SK-MEL-5 (cell line): ENCODE results near the gene RADIL. TPM values are rescaled to one million over a fixed set of nuclear protein-coding genes. Genes with fewer than 3 reads are reported as not detected.

Source experiments
- DNase-seq: peaks from one replicate; pipeline ENCODE4 v3.0.0-alpha.2; 2016; ENCODE audit warnings: low read depth, low spot score
- in situ Hi-C: cut with HindIII; loops from 2 replicates; pipeline ENCODE4 v1.10.0; 2016; ENCODE audit warnings: low sequenced_read_pairs, high pct_unique_total_duplicates, low pct_unique_long_range_greater_than_20kb
- total RNA-seq: library from RNA; depleted of rRNA; stranded (reverse); fragments of >200 nt; shearing (Covaris generic); gene quantifications from 2 replicates; pipeline ENCODE4 v1.2.3, GENCODE V29; 2014

Gene RADIL
- total RNA-seq, 1 experiment from 2014 or later = 24.3 TPM

DNA sequence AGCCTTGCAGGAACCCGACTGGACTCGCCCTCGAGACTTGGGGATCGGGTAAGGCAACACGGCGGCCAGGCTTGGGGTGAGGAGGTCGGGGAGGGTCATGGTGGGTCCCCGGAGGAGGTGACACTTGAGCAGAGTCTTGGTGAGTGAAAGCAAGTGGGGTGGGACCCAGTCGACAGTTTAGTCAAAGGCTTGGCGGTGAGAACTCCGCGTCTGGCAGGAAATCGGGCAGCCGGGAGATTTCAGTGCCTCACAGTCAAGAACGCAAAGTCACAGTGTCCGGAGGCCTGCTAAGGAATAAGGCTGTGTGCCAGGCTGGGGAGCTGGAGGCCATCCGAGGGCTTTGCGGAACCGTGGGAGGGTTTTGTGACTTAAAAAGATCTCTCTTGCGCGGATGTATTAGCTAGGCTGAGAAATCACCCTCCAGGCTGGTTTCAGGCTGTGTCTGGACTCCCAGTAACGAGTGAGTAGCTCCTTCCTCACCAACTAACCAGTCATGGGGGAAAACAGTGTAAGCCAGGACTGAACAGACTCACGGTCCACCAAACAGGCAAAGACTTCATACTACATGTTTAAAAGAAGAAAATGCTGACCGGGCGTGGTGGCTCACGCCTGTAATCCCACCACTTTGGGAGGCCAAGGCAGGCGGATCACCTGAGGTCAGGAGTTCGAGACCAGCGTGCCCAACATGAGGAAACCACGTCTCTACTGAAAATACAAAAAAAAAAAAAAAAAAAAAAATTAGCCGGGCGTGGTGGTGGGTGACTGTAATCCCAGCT, 107.5 kb downstream of the RADIL start:
- in situ Hi-C loops = no loop called here
- peak; percentile 56 for DNase-seq

GRCh38 chr7:4775250-4775847, 108.2 kb downstream of the RADIL start, which contains the start of gene AP5Z1:
Gene AP5Z1 (plus strand): TSS chr7:4775623. CDS start chr7:4775716, 93 bp downstream.
- DNase-seq = peak; percentile 98
- in situ Hi-C loops = no loop called here

DNA sequence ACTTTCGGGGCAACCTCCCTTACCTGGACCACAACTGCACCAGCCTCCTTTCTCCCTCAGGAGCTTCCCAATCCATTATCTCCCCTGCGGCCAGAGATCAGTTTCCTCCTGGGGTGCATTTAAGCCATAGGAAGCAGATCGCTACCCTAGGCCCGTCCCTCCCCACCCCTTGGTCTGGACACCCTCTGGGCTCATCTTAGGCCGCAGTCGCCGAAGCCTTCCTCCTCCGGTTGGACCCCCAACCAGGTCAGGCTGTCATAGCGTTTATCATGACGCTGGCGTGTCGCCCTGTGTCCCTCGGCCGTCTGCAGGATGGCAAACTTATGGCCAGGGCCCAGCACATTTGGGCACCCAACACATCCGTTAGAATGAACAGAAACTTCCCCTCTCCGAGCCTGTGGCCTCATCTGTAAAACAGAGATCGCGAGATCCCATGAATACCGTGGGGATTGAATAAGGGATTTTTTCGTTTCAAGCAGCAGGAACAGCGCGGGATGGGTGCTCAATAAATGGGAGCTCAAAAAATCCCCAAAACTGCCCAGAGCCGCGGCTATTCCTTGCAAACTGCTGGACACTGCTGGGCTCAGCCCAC, 108.8 kb downstream of the RADIL start:
- in situ Hi-C loops = no loop called here
- peak; percentile 79 for DNase-seq

DNA sequence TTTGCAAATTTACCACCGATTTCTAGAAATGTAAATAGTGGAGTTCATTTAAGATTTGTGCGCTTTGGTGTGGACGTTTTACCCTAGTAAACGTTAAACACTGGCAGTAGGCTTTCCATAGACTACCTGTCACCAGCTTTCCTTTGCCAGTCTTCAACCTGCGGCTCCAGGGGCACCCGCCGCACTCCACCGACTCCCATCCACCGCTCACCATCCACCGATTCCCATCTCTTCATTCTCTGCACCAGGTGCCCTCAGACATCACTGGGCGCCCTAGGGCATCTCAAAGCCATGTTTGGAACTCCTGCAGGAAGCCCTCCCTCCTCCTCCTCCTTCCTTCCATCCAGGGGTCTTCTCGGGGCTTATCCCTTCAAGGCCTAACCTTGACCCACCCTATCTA, 109.5 kb downstream of the RADIL start:
- no peak for DNase-seq
- in situ Hi-C loops = no loop called here

GRCh38 chr7:4772306-4772705, 111.2 kb downstream of the RADIL start:
- DNase-seq = no peak
- in situ Hi-C loops = no loop called here

- no peak for DNase-seq
- in situ Hi-C loops = no loop called here
These were observed 111.8 kb downstream of the RADIL start for GRCh38 chr7:4771737-4772136.

- DNase-seq = no peak
- in situ Hi-C loops = no loop called here
These were observed 112.6 kb downstream of the RADIL start for GRCh38 chr7:4770886-4771285.

DNA sequence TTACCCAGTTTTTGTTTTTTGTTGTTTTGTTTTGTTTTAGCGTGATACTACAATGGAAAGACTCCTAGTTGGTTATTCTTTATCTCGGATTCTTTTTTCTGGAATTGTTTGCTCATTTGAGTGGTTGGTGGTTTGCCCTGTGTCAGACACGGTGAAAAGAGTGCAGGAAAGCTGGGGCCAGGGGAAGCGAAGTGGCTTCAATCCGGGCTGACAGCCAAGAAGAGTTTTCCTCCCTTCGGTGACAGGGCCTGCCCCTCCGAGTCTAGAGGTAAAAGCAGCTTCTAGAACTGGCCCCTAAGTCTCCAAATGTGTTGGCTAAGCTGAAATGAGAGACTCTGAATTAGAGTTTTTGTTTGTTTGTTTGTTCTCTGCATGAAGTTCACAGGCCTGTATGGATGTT, 113.8 kb downstream of the RADIL start:
- in situ Hi-C loops = no loop called here
- no peak for DNase-seq

DNA sequence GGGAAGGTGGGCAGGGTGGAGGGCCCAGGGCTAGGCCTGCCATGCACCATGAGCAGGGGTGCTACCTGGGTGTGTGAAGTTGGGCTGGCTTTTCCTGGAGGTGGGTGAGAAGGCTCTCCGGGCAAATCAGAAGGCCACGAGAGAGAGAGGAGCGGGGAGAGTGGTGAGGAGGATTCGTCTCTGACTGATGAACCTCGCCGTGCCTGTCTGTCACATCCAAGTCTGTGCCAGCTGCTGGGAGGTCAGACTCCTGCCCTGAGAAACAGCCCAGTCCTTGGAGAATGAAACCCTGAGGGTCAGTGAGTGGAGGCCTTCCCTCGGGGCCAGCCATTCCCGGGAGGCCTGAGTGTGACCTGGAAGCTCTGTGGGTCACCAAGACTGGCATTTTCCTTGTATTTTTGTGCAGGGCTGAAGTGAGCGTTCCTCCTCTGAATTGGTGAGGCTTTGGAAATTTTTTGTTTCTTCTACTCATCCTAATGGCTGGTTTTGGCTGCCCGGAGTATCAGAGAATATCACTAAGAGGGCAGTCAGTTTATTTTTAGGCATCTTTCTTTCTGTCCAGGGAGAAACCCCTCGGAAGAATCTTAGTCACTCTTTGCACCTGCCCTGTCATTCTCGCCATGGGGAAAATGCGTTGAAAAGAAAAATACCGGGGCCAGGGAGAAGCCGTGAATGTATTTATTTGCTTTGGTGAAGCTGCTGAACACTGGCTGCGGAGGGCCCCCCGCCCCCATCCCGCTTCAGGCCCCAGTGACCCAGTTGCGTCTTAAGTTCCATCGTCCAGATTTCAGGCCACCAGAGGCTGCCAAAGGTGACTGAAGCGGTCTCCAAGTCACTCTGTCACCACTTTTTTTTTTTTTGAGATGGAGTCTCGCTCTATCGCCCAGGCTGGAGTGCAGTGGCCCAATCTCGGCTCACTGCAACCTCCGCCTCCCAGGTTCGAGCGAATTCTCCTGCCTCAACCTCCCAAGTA, 114.6 kb downstream of the RADIL start:
- in situ Hi-C loops = no loop called here
- DNase-seq = no peak

DNA sequence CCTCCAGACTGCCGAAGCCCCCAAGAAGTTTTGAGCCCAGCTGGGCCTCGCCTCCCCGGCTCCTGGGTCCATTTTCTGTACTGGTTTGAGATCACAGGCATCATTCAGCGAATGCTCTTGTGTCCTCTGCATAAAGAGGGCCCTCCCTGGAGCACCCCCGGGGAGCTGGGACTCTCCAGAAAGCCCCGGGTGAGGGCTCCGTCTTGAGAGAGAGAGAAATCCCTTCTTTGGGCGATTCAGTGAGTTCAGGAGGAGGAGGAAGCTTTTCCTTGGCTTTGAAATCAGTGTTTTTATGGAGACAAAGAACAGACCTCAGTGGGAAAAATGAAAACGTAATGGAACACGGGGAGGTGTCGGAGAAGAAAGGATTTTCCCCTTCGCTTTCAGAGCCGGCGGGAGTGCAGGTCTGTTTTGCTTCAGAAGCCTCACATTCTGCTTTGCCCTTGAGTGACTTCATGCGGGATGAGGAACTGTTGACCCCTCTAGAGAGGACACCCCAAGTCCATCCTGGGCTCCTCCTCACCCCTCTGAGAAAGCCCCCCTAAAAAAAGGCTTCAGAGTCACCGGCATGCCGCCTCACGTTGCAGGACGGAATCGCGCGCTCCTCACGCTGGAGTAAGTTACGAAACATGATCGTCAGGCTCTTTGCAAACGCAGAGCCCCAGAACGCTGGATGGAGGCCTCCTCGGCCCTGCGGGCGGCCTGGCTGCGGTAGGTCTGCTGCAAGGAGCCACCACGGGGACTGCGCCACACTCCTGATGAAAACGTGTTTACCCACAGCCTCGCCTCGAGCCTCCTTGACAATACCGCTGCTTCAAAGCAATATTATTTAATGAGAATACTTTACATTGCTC, 116.6 kb downstream of the RADIL start:
- in situ Hi-C loops = no loop called here
- DNase-seq = no peak

DNA sequence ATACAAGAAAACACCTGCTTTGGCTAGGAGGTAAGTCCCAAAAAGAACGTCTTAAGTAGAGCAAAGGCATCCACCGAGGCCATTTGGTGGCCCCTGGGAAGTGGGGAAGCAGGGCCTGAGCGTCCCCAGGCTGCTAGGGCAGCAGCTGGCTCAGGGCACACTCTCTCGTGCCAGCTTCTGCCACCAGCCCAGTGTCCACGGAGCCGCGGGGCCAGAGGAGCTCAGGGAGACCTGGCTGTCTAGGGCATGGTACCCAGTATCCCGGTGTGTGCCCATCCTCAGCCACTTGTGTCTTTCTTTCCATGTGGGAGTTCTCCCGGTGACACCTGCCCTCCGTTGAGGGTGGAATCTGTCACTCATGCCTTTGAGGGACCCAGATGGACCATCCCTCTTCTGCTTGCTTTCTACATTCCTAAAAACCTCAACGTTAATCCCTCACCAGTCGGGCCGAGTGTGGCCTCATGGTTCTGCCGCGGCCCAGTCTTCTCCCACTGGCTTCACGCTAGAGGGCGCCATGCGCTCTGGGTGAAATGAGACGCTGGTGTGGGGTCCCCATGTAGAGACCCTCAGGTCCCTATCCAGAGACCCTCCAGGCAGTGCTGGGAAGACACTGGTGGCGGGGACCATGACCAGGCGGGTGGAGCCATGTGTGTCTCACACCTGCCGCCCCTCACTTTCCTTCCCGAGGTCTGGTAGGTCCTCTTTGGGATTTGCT, 117.6 kb downstream of the RADIL start:
- in situ Hi-C loops = no loop called here
- peak; percentile 30 for DNase-seq

DNA sequence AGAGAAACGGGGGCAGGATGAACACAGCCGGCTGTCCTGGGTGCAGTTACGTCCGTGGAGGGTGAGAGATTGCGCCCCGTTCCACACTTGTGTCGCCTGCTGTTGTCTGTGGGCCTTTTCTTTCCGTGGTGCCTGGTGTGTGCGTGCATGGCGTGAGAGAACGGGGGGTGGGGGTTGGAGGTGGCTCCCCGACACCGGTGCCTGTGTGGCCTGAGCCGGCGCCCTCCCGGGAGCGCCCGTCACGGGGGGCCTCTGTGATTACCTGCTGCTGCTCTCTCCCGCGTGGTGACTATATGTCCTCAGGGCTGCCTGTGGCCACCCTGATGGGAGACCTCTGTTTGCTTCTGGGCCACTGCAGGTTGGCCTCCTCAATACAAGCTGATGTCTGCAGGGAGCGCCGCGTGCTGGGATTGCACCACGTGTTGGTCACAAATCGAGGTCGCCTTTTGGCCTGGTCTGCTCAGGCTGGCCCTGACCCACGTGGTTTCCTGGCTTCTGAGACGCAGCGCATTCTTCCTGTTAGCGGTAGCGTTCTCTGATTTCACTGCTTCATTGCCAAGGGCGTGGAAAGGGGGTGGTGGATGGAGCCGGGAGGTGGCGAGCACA, 119.0 kb downstream of the RADIL start:
- no peak for DNase-seq
- in situ Hi-C loops = no loop called here

DNA sequence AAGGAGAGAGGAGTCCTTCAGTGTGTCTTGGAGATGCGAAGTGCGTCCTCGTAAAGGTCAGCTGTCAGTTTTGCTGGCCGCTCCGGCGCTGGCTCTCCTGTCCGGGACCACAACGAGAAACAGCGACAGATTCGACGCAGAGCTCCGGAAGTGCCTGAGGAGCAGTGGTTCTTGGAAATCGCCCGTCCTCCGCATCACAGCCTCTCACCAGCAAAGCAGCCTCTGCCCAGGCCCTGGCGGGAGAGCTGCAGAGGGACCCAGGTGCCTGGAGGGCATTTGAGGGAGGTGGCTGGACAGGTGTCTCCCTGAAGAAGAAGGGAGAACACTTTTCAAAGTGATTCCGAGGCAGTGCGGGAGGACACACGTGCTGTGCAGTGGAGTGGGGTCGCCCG, 119.7 kb downstream of the RADIL start:
- DNase-seq = no peak

DNA sequence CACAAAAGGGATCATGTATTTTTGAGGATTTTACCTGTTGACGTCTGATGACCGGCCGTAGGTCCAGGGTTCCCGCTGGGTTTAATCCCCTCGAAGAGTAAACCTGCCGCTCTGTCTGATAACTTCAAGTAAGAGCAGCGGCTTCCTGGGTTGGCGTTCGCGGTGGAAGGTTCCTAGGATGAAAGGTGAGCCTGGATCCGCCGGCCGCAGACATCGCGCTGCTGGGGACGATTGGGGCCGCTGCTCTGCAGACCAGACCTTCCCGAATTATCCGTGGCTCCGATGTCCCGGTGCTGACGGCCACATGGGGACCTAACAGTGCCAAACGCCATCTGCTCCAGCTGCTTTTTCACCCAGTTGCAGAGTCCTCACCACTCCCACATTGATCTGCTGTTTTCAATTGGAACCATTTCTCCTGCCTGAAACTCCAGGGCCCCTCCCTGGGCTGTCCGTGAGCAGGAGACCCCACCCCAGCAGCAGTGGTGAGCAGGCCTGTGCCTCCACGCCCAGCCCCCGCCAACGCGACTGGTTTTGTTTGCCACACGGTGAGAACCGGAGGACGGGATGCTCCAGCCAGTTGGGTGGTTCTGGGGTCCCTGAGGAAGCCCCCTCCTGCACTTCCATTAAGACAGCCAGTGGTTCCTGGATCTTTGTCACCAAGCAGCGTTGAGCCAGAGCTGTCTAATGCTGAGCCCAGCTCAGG, 120.3 kb downstream of the RADIL start:
- DNase-seq = no peak
- in situ Hi-C loops = no loop called here

More for the DNA sequence above, 119.7 kb downstream of the RADIL start:
- in situ Hi-C loops = no loop called here
